SU-DHL-6 (cell line): ENCODE data around the gene VAT1L.

ENCODE experiments used
- EZH2phosphoT487 ChIP-seq: fragments of 200-600 bp; sonication (generic), shearing (Covaris generic); conservative IDR thresholded peaks from 2 replicates; pipeline ENCODE4 v1.6.1; 2018; ENCODE audit warnings: mild to moderate bottlenecking, antibody characterized with exemption, low read length, moderate library complexity, mixed read lengths
- TF ChIP-seq, protein P1 (sequence below): fragments of 200-600 bp; sonication (generic); IDR thresholded peaks from one replicate; pipeline ENCODE4 v1.5.1; 2017; ENCODE audit warnings: antibody characterized with exemption, mild to moderate bottlenecking, low read length, moderate library complexity; ENCODE audit not compliant: insufficient read depth, poor library complexity, severe bottlenecking

DNA sequence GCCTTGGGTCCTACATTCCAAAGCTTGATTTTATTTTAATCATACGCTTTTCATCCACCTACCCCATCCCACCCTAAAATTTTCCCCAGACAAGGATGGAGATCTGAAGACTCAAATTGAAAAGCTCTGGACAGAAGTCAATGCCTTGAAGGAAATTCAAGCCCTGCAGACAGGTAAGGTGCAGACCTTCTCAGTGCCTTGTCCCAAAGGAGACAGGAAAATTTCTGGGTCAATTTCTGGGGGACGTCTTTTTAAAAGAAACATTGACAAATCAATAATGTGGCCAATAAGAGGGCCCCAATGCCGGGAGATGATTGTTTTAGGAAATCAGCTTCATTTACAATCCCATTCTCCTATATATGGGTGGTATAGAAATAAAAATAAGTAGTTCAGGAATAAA, 239.7 kb downstream of the VAT1L start:
- TF ChIP-seq, protein P1, sequence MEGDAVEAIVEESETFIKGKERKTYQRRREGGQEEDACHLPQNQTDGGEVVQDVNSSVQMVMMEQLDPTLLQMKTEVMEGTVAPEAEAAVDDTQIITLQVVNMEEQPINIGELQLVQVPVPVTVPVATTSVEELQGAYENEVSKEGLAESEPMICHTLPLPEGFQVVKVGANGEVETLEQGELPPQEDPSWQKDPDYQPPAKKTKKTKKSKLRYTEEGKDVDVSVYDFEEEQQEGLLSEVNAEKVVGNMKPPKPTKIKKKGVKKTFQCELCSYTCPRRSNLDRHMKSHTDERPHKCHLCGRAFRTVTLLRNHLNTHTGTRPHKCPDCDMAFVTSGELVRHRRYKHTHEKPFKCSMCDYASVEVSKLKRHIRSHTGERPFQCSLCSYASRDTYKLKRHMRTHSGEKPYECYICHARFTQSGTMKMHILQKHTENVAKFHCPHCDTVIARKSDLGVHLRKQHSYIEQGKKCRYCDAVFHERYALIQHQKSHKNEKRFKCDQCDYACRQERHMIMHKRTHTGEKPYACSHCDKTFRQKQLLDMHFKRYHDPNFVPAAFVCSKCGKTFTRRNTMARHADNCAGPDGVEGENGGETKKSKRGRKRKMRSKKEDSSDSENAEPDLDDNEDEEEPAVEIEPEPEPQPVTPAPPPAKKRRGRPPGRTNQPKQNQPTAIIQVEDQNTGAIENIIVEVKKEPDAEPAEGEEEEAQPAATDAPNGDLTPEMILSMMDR = no peak
- no peak for TF ChIP-seq EZH2phosphoT487
